K562 (cell line): Measurements from ENCODE around the gene GPX7. TPM values are rescaled to one million over a fixed set of nuclear protein-coding genes. Genes with fewer than 3 reads are reported as not detected.

Source experiments
- COPS2 ChIP-seq: fragments of 450-650 bp; conservative IDR thresholded peaks from 2 replicates; pipeline ENCODE4 v1.6.1; 2016; ENCODE audit warnings: mild to moderate bottlenecking, moderate library complexity
- CREB1 ChIP-seq, 2 experiments: sonication (generic) in 1 of 2; formaldehyde crosslinking in 1 of 2; IDR thresholded peaks; 2 replicates each; pipeline versions ENCODE4 v1.6.1 to v1.8.0; 2012 to 2022; ENCODE audit warnings: inconsistent platforms in 1 of 2, mild to moderate bottlenecking in 1 of 2, missing genetic modification reagents in 1 of 2, moderate library complexity in 1 of 2
- FIP1L1 ChIP-seq: fragments of 200-400 bp; formaldehyde crosslinking; IDR thresholded peaks from 2 replicates; pipeline ENCODE4 v1.6.1; 2018; ENCODE audit warnings: mild to moderate bottlenecking, low read depth, low read length; ENCODE audit not compliant: poor library complexity, severe bottlenecking
- FOXJ2 ChIP-seq: fragments of 200-800 bp; sonication (Bioruptor generic); IDR thresholded peaks from 2 replicates; pipeline ENCODE4 v1.6.1; 2016; ENCODE audit warnings: missing genetic modification characterization, missing compliant biosample characterization
- FOXM1 ChIP-seq, 2 experiments: fragments of 450-650 bp in 1 of 2; sonication (generic) in 1 of 2; formaldehyde crosslinking in 1 of 2; IDR thresholded peaks; 2 replicates each; pipeline versions ENCODE4 v1.6.1 to v1.9.0; 2017 to 2022; ENCODE audit warnings: low read depth in 2 of 2, mild to moderate bottlenecking in 2 of 2, missing genetic modification reagents in 1 of 2, moderate library complexity in 1 of 2
- HDAC2 ChIP-seq: fragments of 450-650 bp; IDR thresholded peaks from 2 replicates; pipeline ENCODE4 v1.6.1; 2016; ENCODE audit warnings: mild to moderate bottlenecking
- LEF1 ChIP-seq: fragments of 450-650 bp; IDR thresholded peaks from 2 replicates; pipeline ENCODE4 v1.6.1; 2016; ENCODE audit warnings: mild to moderate bottlenecking
- MYNN ChIP-seq, 2 experiments: sonication (generic); formaldehyde crosslinking in 1 of 2; IDR thresholded peaks; 2 replicates each; pipeline versions ENCODE4 v1.5.0 to v1.6.1; 2016 to 2020; ENCODE audit warnings: antibody characterized with exemption in 1 of 2, missing genetic modification reagents in 1 of 2
- NBN ChIP-seq: fragments of 450-650 bp; IDR thresholded peaks from 2 replicates; pipeline ENCODE4 v1.6.1; 2016; ENCODE audit warnings: low read depth, mild to moderate bottlenecking
- NFE2L1 ChIP-seq: fragments of 450-650 bp; IDR thresholded peaks from 2 replicates; pipeline ENCODE4 v1.6.1; 2016; ENCODE audit warnings: missing genetic modification characterization, low read depth, mild to moderate bottlenecking, missing compliant biosample characterization, moderate library complexity, borderline replicate concordance
- NFYB ChIP-seq: IDR thresholded peaks from 2 replicates; pipeline ENCODE4 v1.6.1; 2011; ENCODE audit warnings: mild to moderate bottlenecking, moderate library complexity; ENCODE audit not compliant: insufficient read length; ENCODE audit errors: extremely low read depth
- OTX1 ChIP-seq: fragments of 450-650 bp; formaldehyde crosslinking; IDR thresholded peaks from 2 replicates; pipeline ENCODE4 v1.4.0; 2022; ENCODE audit warnings: mild to moderate bottlenecking
- RFX5 ChIP-seq: IDR thresholded peaks from 2 replicates; pipeline ENCODE4 v1.6.1; 2011; ENCODE audit warnings: low read depth, mild to moderate bottlenecking, improper control_type of control experiment, low read length
- SIN3B ChIP-seq: fragments of 450-650 bp; IDR thresholded peaks from 2 replicates; pipeline ENCODE4 v1.6.1; 2017; ENCODE audit warnings: low read depth, mild to moderate bottlenecking, moderate library complexity
- TBL1XR1 ChIP-seq, 2 experiments: IDR thresholded peaks; 2 replicates each; pipeline ENCODE4 v1.6.1; 2012; ENCODE audit warnings: improper control_type of control experiment in 2 of 2, low read length in 2 of 2, mild to moderate bottlenecking in 1 of 2
- ZNF3 ChIP-seq: fragments of 250-450 bp; sonication (Bioruptor Pico); IDR thresholded peaks from 2 replicates; pipeline ENCODE4 v1.5.0; 2021; ENCODE audit warnings: mild to moderate bottlenecking, moderate library complexity
- ZNF551 ChIP-seq: fragments of 250-450 bp; sonication (Bioruptor Pico); IDR thresholded peaks from 2 replicates; pipeline ENCODE4 v1.5.0; 2021; ENCODE audit warnings: mild to moderate bottlenecking, moderate library complexity
- polyA plus RNA-seq, 8 experiments: library from polyadenylated mRNA; depleted of rRNA in 4 of 8; stranded (reverse) in 5 of 8; unstranded in 3 of 8; fragments of >200 nt; fragmentation: Nextera tagmentation in 2 of 8; fragmentation: Illumina TruSeq in 1 of 8; extraction: Ambion mirVana in 2 of 8; extraction: Trizol in 1 of 8; gene quantifications; 2 replicates each; pipeline versions ENCODE4 v1.2.1 to v1.2.3, GENCODE V29; 2011 to 2014; ENCODE audit warnings: inconsistent platforms in 1 of 8, missing spikeins in 1 of 8
- total RNA-seq, 7 experiments: library from RNA; depleted of rRNA in 6 of 7; stranded (reverse); fragments of >200 nt in 6 of 7; fragmentation: Illumina TruSeq in 2 of 7; extraction: Trizol in 2 of 7; gene quantifications; 2 replicates each; pipeline versions ENCODE4 v1.2.1 to v1.2.3, GENCODE V29; 2011 to 2021; ENCODE audit warnings: low replicate concordance in 1 of 7
- TF ChIP-seq, protein P1 (sequence below): sonication (generic); formaldehyde crosslinking; IDR thresholded peaks from 2 replicates; pipeline ENCODE4 v1.5.0; 2020; ENCODE audit warnings: missing genetic modification reagents
- TF ChIP-seq, protein P2 (sequence below): sonication (generic); formaldehyde crosslinking; IDR thresholded peaks from 2 replicates; pipeline ENCODE4 v1.8.1; 2022; ENCODE audit warnings: missing genetic modification reagents
- TF ChIP-seq, protein P3 (sequence below): fragments of 450-650 bp; formaldehyde crosslinking; IDR thresholded peaks from 2 replicates; pipeline ENCODE4 v1.4.0; 2020; ENCODE audit warnings: mild to moderate bottlenecking, mixed read lengths
- TF ChIP-seq, protein P4 (sequence below): sonication (generic); formaldehyde crosslinking; IDR thresholded peaks from 2 replicates; pipeline ENCODE4 v1.8.1; 2023; ENCODE audit warnings: mild to moderate bottlenecking, missing genetic modification reagents, moderate library complexity
- TF ChIP-seq, protein P5 (sequence below), 2 experiments: fragments of 450-650 bp in 1 of 2; sonication (generic) in 1 of 2; formaldehyde crosslinking; conservative IDR thresholded peaks; 2 replicates each; pipeline versions ENCODE4 v1.4.0 to v1.8.1; 2020 to 2022; ENCODE audit warnings: mild to moderate bottlenecking in 1 of 2, missing genetic modification reagents in 1 of 2

GPX7 gene
- total and polyA plus RNA-seq, 9 of the 15 experiments (the other 6 are each of a cell fraction or from before 2014, with no cell fraction given), result 0.08 TPM; not detected in 8

DNA sequence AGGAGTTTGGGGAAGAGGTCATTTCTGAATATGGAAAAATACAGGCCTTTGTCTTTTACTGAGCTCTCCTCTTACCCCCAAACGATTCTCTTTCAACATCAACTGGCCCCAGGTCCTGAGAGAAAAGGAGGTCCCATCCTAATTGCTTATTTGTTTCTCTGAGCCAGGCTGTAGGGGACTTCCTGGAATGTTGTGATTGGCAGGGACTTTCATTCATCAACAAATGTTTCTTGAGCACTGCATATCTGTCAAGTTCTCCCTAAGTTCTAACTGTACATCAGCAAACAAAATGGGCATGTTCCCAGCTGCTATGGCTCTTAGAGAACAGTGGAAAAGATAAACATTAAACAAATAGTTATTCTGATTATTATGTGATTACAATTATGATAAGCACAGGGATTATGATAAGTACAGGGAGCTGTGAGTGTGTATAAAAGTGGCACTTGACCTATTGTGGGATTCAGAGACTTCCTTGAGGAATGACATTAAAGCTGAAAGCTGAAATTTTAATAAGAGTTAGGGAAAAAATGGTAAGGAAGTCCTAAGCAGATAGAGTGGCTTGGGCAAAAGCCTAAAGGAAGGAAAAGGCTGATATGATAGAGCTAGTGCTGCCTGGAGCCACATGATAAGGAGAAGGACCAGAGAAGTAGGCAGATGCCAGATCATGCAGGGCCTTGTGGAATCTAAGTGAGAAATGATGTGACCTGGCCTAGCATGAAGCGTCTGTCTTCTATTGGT lies 11.6 kb downstream of the GPX7 start (continued):
- TF ChIP-seq, protein P1, sequence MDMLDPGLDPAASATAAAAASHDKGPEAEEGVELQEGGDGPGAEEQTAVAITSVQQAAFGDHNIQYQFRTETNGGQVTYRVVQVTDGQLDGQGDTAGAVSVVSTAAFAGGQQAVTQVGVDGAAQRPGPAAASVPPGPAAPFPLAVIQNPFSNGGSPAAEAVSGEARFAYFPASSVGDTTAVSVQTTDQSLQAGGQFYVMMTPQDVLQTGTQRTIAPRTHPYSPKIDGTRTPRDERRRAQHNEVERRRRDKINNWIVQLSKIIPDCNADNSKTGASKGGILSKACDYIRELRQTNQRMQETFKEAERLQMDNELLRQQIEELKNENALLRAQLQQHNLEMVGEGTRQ (CRISPR knock-in tag), result no peak
- TF ChIP-seq RFX5, result no peak
- TF ChIP-seq LEF1, result peak; percentile 91
- no peak for TF ChIP-seq FOXJ2 (tag)
- no peak for TF ChIP-seq ZNF3 (CRISPR knock-in tag)
- no peak for TF ChIP-seq OTX1 (CRISPR knock-in tag)
- TF ChIP-seq FIP1L1, result no peak
- TF ChIP-seq NFYB, result no peak
- no peak for TF ChIP-seq ZNF551 (CRISPR knock-in tag)
- peak; percentile 45; the same call in 1 of the 2 replicates for TF ChIP-seq HDAC2
- TF ChIP-seq, protein P2, sequence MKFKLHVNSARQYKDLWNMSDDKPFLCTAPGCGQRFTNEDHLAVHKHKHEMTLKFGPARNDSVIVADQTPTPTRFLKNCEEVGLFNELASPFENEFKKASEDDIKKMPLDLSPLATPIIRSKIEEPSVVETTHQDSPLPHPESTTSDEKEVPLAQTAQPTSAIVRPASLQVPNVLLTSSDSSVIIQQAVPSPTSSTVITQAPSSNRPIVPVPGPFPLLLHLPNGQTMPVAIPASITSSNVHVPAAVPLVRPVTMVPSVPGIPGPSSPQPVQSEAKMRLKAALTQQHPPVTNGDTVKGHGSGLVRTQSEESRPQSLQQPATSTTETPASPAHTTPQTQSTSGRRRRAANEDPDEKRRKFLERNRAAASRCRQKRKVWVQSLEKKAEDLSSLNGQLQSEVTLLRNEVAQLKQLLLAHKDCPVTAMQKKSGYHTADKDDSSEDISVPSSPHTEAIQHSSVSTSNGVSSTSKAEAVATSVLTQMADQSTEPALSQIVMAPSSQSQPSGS (CRISPR knock-in tag), result no peak
- no peak for TF ChIP-seq MYNN (IDR thresholded peaks at IDR 0.05)
- no peak for TF ChIP-seq MYNN (CRISPR knock-in tag; IDR thresholded peaks at IDR 0.05)
- TF ChIP-seq, protein P3, sequence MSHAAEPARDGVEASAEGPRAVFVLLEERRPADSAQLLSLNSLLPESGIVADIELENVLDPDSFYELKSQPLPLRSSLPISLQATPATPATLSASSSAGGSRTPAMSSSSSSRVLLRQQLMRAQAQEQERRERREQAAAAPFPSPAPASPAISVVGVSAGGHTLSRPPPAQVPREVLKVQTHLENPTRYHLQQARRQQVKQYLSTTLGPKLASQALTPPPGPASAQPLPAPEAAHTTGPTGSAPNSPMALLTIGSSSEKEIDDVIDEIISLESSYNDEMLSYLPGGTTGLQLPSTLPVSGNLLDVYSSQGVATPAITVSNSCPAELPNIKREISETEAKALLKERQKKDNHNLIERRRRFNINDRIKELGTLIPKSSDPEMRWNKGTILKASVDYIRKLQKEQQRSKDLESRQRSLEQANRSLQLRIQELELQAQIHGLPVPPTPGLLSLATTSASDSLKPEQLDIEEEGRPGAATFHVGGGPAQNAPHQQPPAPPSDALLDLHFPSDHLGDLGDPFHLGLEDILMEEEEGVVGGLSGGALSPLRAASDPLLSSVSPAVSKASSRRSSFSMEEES (CRISPR knock-in tag), result no peak
- TF ChIP-seq NFE2L1 (tag), result no peak
- TF ChIP-seq, protein P4, sequence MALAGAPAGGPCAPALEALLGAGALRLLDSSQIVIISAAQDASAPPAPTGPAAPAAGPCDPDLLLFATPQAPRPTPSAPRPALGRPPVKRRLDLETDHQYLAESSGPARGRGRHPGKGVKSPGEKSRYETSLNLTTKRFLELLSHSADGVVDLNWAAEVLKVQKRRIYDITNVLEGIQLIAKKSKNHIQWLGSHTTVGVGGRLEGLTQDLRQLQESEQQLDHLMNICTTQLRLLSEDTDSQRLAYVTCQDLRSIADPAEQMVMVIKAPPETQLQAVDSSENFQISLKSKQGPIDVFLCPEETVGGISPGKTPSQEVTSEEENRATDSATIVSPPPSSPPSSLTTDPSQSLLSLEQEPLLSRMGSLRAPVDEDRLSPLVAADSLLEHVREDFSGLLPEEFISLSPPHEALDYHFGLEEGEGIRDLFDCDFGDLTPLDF, result peak; percentile 8; the same call in 1 of the 2 replicates
- no peak for TF ChIP-seq CREB1 (IDR thresholded peaks at IDR 0.05)
- TF ChIP-seq CREB1 (CRISPR knock-in tag; IDR thresholded peaks at IDR 0.05), result no peak
- peak; percentile 88 for TF ChIP-seq NBN
- TF ChIP-seq FOXM1 (IDR thresholded peaks at IDR 0.05; ENCODE audit: low read depth), result peak; percentile 88
- TF ChIP-seq FOXM1 (CRISPR knock-in tag; IDR thresholded peaks at IDR 0.05; ENCODE audit: low read depth), result no peak
- peak; percentile 81 to 85; a peak in 3 of 4 replicates for TF ChIP-seq TBL1XR1 (IDR thresholded peaks at IDR 0.05; ENCODE audit: low read length in 2 of 2)
- TF ChIP-seq COPS2, result no peak
- no peak for TF ChIP-seq SIN3B
- TF ChIP-seq, protein P5, sequence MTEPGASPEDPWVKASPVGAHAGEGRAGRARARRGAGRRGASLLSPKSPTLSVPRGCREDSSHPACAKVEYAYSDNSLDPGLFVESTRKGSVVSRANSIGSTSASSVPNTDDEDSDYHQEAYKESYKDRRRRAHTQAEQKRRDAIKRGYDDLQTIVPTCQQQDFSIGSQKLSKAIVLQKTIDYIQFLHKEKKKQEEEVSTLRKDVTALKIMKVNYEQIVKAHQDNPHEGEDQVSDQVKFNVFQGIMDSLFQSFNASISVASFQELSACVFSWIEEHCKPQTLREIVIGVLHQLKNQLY (CRISPR knock-in tag; conservative IDR thresholded peaks at IDR 0.05), result no peak
